ENCODE measurements around the gene GNAQ. TPM values are rescaled to one million over a fixed set of nuclear protein-coding genes. Genes with fewer than 3 reads are reported as not detected.

The GNAQ gene
- total and polyA plus RNA-seq, 2 of the 13 experiments (the other 11 are each of a cell fraction or from before 2014, with no cell fraction given) = 16.5 to 17.7 TPM

GRCh38 chr9:78044886-78045285, 13.3 kb upstream of the GNAQ start:
- no peaks in the 10 kb centered on the region for H3K36me3 ChIP-seq (replicated peaks in 1 of 2; ENCODE audit: control insufficient read depth in 1 of 2, insufficient read depth in 2 of 2, low read length in 2 of 2)
- 30% methylated on average over 4 of the region's 4 CpGs for WGBS (ENCODE audit: low lambda C conversion rate)
- CTCF ChIA-PET (ENCODE audit: low intra/inter-chr PET ratio, low total read pairs) = no interaction called here
- intact Hi-C loops (cut with micrococcal nuclease; ENCODE audit: unreplicated experiment) = loop anchor here (2.0 kb wide), 1 partner anchor 76 kb away; no protein-coding TSS in a partner anchor
- H3K79me2 ChIP-seq (ENCODE audit: insufficient read depth, low read length) = no peaks in the 10 kb centered on the region
- POLR2A ChIA-PET = no interaction called here
- peaks cover 0 to 7% of the 10 kb centered on the region in 2 experiments; a peak in 1 of 5 replicates for H3K27me3 ChIP-seq (ENCODE audit: control insufficient read depth in 1 of 2, insufficient read depth in 2 of 2, low read length in 2 of 2)
- H3K27ac ChIP-seq (ENCODE audit: extremely low read length, insufficient read depth, low read length) = no peak overlapping the region
- H3K4me3 ChIP-seq (replicated peaks in 1 of 3; ENCODE audit: insufficient read depth in 1 of 3, low read depth in 2 of 3, low read length in 3 of 3) = no peak overlapping the region
- DNase-seq (ENCODE audit: low spot score) = no peak
- BruUV-seq (replicated peaks) = no TSS peak
- no peak overlapping the region for H3K9ac ChIP-seq (ENCODE audit: insufficient read depth, low read depth, low read length)
- no peak overlapping the region for H2AFZ ChIP-seq (ENCODE audit: low read length)
- no peaks in the 10 kb centered on the region for H4K20me1 ChIP-seq (ENCODE audit: insufficient read depth, low read length)
- TF ChIP-seq IKZF4 (CRISPR knock-in tag; IDR thresholded peaks at IDR 0.05; ENCODE audit: borderline replicate concordance, low read depth, not compliant biosample characterization) (no peak), ZNF7 (CRISPR knock-in tag; IDR thresholded peaks at IDR 0.05) (peak; percentile 63; the same call in 1 of the 2 replicates), MNT (IDR thresholded peaks at IDR 0.05) (peak; percentile 81)
- H3K9me3 ChIP-seq (ENCODE audit: low read length) = no peaks in the 10 kb centered on the region
- no peak for ATAC-seq
- H3K4me2 ChIP-seq (ENCODE audit: low read depth, low read length) = no peak overlapping the region
- in situ Hi-C loops (cut with HindIII; ENCODE audit: extremely low pct_ligation_motif_present, low pct_unique_long_range_greater_than_20kb) = loop anchor here (10.0 kb wide), 1 partner anchor 60 kb away; no protein-coding TSS in a partner anchor
- H3K4me1 ChIP-seq (ENCODE audit: insufficient read depth, low read length) = no peaks in the 10 kb centered on the region
- no peak for FAIRE-seq

- Histone ChIP-seq H3K27ac (ENCODE audit: extremely low read length, insufficient read depth, low read length) (no peak overlapping the region), H3K4me2 (ENCODE audit: low read depth, low read length) (no peak overlapping the region), H3K9me3 (ENCODE audit: low read length) (no peaks in the 10 kb centered on the region), H3K4me1 (ENCODE audit: insufficient read depth, low read length) (no peaks in the 10 kb centered on the region), H3K79me2 (ENCODE audit: insufficient read depth, low read length) (no peaks in the 10 kb centered on the region), H3K9ac (ENCODE audit: insufficient read depth, low read depth, low read length) (no peak overlapping the region), H2AFZ (ENCODE audit: low read length) (no peak overlapping the region), H3K27me3 (ENCODE audit: control insufficient read depth in 1 of 2, insufficient read depth in 2 of 2, low read length in 2 of 2) (peaks cover 0 to 7% of the 10 kb centered on the region in 2 experiments; a peak in 1 of 5 replicates), H3K4me3 (replicated peaks in 1 of 3; ENCODE audit: insufficient read depth in 1 of 3, low read depth in 2 of 3, low read length in 3 of 3) (no peak overlapping the region), H3K36me3 (replicated peaks in 1 of 2; ENCODE audit: control insufficient read depth in 1 of 2, insufficient read depth in 2 of 2, low read length in 2 of 2) (no peaks in the 10 kb centered on the region), H4K20me1 (ENCODE audit: insufficient read depth, low read length) (no peaks in the 10 kb centered on the region)
- intact Hi-C loops (cut with micrococcal nuclease; ENCODE audit: unreplicated experiment) (loop anchor here (2.0 kb wide), 1 partner anchor 77 kb away; no protein-coding TSS in a partner anchor), in situ Hi-C loops (cut with HindIII; ENCODE audit: extremely low pct_ligation_motif_present, low pct_unique_long_range_greater_than_20kb) (loop anchor here (10.0 kb wide), 1 partner anchor 61 kb away; no protein-coding TSS in a partner anchor)
- BruUV-seq (replicated peaks) = no TSS peak
- ChIA-PET CTCF (ENCODE audit: low intra/inter-chr PET ratio, low total read pairs) (no interaction called here), POLR2A (no interaction called here)
- FAIRE-seq = no peak
- 43% methylated on average over 4 of the region's 4 CpGs for WGBS (ENCODE audit: low lambda C conversion rate)
- no peak for DNase-seq (ENCODE audit: low spot score)
- ATAC-seq = no peak
- TF ChIP-seq ZNF607 (CRISPR knock-in tag; IDR thresholded peaks at IDR 0.05; ENCODE audit: borderline replicate concordance) = no peak
- no peak for TF ChIP-seq U2AF2 (IDR thresholded peaks at IDR 0.05; ENCODE audit: low read depth, low read length)
- no peak for TF ChIP-seq ZNF263 (CRISPR knock-in tag; IDR thresholded peaks at IDR 0.05)
- no peak for TF ChIP-seq ZBTB8A (CRISPR knock-in tag; IDR thresholded peaks at IDR 0.05; ENCODE audit: borderline replicate concordance, low read depth)
- no peak for TF ChIP-seq RBM39 (IDR thresholded peaks at IDR 0.05; ENCODE audit: low read depth, low read length, poor library complexity, severe bottlenecking)
- no peak for TF ChIP-seq ZNF839 (CRISPR knock-in tag; IDR thresholded peaks at IDR 0.05; ENCODE audit: borderline replicate concordance)
- no peak for TF ChIP-seq ZNF260 (CRISPR knock-in tag; IDR thresholded peaks at IDR 0.05; ENCODE audit: borderline replicate concordance, low read depth)
- TF ChIP-seq PATZ1 (CRISPR knock-in tag; IDR thresholded peaks at IDR 0.05) = no peak
- no peak for TF ChIP-seq IRF2 (CRISPR knock-in tag; IDR thresholded peaks at IDR 0.05)
- TF ChIP-seq TMF1 (CRISPR knock-in tag; IDR thresholded peaks at IDR 0.05; ENCODE audit: low read depth) = no peak
- no peak for TF ChIP-seq ZNF17 (CRISPR knock-in tag; IDR thresholded peaks at IDR 0.05)
Observed at GRCh38 chr9:78044189-78044588, 12.6 kb upstream of the GNAQ start.

Data from HepG2 (cell line).